GM12892 (cell line): Measurements from ENCODE around the gene ADGRD2.

Experiments used
- DNase-seq: peaks from one replicate; pipeline ENCODE4 v3.0.0; 2011; ENCODE audit not compliant: insufficient read length
- FAIRE-seq: peaks from 2 replicates; lab custom pipeline; 2011; peaks lifted over from hg19 to GRCh38; lab: Jason Lieb, UNC
- POLR2A ChIP-seq: IDR thresholded peaks from 2 replicates; pipeline ENCODE4 v1.6.1; 2011; ENCODE audit warnings: low read depth, low read length, control low read depth
- POLR2AphosphoS5 ChIP-seq: IDR thresholded peaks from 2 replicates; pipeline ENCODE4 v1.6.1; 2011; ENCODE audit warnings: low read depth, low read length, control low read depth
- TAF1 ChIP-seq: IDR thresholded peaks from 2 replicates; pipeline ENCODE4 v1.6.1; 2011; ENCODE audit warnings: low read depth, mild to moderate bottlenecking, control low read depth, low read length, borderline replicate concordance

The ADGRD2 gene

GRCh38 chr9:124496075-124496449 lies 45.8 kb downstream of the ADGRD2 start:
- TF ChIP-seq POLR2AphosphoS5 (no peak), POLR2A (no peak), TAF1 (no peak)
- DNase-seq: no peak
- FAIRE-seq: no peak

GRCh38 chr9:124496463-124496862 lies 46.2 kb downstream of the ADGRD2 start:
- DNase-seq (no peak), FAIRE-seq (no peak)

DNA sequence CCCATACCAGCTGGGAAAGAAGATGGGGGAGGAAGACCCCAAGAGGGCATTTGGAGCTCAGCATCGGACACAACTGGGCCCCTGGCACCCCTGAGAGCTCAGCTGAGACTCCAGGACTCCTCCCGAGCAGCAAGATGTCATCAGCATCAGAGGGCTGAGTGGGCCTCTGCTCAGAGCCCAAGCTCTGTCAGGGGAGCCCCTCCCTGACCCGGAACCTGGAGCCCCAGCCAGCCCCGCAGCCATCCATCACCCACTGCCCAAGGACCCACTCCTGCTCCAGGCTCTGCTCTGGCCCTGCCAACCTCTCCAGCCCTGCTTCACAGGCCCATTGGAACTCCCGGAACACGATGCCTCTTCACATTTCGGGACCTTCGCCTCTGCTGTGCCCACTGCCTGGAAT lies 47.2 kb downstream of the ADGRD2 start:
- FAIRE-seq (no peak), DNase-seq (no peak)
- no peak for TF ChIP-seq POLR2A
- no peak for TF ChIP-seq TAF1
- no peak for TF ChIP-seq POLR2AphosphoS5

More at GRCh38 chr9:124496463-124496862, 46.2 kb downstream of the ADGRD2 start:
- TF ChIP-seq TAF1 (no peak), POLR2A (no peak), POLR2AphosphoS5 (no peak)

DNA sequence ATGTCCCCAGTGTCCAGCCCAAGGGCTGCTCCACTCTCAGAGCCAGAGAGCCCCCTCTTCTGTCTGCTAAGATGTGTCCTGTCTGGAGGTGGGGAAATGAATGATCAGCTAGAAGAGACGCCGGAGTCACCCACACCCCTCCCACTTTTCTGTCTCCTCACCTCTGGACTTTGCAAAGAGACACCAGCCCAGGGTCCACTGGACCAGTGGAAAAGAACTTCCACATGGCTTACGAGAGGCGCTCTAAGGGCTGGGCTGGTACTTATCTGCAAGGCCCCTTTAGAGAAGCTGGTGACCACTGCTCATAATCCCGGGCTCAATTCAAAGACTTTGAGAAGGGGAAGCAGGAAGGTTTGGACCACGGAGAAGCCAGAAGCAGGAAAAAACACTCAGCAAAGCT lies 47.8 kb downstream of the ADGRD2 start:
- TF ChIP-seq TAF1 (no peak), POLR2A (no peak), POLR2AphosphoS5 (no peak)
- FAIRE-seq (no peak), DNase-seq (no peak)

DNA sequence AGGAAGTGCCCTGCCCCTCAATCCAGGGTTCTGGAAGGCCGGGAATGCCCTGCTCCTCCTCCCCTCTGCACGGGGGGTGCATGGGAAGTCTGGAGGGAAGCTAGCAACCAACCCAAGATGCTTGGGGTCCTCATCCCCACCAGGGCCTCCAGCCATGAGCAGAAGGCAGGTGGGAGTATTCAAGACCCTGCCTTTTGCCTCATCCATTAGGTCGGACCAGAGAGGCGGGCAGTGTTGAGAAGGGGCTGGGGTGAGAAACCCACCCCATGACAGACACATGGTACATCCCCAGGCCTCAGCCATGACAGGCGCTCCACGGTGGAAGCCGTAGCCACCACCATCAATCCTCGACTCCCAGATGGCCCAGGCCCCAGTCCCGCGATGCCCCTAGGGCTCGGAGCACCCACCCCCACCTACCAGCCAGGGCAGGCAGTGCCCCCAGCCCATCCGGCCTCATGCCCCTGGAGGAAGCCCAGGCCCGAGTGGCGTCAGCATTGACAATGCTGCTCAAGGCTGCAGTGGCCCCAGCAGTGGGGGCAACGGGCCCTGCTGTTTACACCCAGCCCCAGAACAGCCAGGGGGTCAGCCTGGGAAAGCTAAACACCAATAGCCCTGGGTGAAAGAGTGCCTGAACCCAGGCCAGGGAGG lies 48.4 kb downstream of the ADGRD2 start:
- FAIRE-seq: no peak
- DNase-seq: no peak
- TF ChIP-seq POLR2AphosphoS5 (no peak), TAF1 (no peak), POLR2A (no peak)

DNA sequence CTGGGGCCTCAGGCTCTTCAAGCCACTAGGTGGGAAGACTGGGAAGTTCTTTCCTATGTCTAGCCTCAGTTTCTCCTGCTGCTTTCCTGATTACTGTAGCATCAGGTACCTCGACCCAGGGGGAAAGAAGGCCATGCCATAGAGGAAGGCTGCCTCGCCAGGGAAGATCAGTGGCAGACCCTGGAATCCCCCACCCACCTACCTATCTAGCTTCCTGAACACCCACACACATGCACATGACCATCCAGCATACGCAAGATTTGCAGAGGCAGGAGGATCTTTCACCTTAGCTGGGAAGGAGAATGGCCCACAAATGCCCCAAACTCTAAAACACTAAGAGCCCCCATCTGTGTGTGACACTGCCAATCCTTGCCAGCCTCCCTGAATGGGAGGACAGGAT lies 49.0 kb downstream of the ADGRD2 start:
- peak; percentile 70 for FAIRE-seq
- no peak for DNase-seq
- TF ChIP-seq TAF1 (no peak), POLR2AphosphoS5 (no peak)

DNA sequence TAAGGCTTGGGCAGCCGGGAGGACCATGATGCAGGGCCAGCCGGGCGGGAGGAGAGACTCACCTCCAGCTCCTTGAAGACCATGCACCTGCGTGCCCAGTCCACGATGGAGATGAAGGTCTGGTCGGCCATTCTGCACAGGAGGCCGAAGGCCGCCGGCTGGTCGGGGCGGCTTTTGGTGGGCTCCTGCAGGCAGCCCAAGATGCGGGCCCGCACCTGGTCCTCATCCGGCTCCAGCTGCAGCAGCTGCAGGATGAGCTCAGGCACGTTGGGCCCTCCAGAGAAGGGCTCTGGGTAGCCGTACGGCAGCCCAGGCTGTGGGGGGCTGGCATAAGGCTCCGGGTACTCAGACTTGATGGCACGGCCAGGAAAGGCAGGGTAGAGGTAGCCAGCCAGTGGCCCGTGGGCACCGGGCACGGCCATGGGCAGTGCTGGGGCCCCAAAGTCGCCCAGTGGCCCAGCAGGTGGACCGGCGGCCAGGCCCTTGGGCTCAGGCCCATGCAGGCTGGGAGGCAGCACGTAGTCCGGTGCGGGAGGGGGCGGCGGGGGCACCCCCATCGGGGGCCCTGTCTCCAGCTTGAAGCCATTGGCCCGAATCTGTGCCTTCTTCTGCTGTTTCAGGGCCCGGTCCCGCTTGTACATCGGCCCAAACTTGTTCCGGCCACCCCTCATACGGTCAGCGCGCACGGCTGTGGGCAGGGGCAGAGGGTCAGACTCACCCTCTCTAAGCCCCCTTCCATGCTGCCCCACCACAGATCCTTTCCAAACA lies 50.0 kb downstream of the ADGRD2 start:
- DNase-seq (no peak), FAIRE-seq (no peak)
- TF ChIP-seq POLR2AphosphoS5 (no peak), TAF1 (no peak), POLR2A (no peak)

DNA sequence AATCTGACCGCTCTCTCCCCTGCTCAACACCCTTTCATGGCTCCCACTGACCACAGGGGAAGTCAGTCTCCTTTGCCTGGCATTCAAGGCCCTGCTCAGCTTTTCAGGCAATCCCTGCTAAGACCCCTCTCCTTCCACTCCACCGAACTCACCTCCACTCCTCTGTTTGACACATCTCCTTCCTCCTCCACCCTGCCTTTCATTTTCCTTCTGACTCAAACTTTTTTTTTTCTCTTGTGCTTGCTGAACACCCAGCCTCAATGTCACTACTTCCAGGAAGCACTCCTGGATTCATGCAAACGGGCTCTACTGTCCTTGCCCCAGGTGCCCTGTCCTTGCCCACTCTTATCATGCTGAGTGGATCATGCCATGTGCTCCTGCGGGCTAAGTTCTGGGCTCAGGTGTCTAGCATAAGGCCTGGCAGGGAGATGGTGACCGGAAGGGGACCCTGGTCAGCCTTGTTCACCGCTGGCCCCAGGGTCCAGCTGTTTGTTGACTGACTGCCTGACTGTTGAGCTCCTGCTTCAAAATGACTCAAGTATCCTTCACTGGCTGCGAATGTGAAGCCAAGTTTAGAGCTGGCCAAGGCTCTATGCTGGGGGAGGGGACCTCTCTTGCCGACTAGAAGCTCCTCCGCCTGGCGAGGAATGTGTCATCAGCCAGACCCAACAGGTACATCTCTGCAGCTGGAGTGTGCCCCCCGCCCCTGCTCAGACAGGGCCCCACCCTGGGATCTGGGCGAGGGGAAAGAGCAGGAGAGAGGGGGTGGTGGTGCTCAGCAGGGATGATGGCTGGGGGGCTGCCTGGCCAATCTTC lies 50.8 kb downstream of the ADGRD2 start:
- TF ChIP-seq POLR2AphosphoS5 (no peak), POLR2A (no peak), TAF1 (no peak)
- FAIRE-seq (no peak), DNase-seq (no peak)

GRCh38 chr9:124501771-124502320 lies 51.6 kb downstream of the ADGRD2 start:
- FAIRE-seq (no peak), DNase-seq (no peak)
- TF ChIP-seq POLR2A (no peak), TAF1 (no peak), POLR2AphosphoS5 (no peak)

DNA sequence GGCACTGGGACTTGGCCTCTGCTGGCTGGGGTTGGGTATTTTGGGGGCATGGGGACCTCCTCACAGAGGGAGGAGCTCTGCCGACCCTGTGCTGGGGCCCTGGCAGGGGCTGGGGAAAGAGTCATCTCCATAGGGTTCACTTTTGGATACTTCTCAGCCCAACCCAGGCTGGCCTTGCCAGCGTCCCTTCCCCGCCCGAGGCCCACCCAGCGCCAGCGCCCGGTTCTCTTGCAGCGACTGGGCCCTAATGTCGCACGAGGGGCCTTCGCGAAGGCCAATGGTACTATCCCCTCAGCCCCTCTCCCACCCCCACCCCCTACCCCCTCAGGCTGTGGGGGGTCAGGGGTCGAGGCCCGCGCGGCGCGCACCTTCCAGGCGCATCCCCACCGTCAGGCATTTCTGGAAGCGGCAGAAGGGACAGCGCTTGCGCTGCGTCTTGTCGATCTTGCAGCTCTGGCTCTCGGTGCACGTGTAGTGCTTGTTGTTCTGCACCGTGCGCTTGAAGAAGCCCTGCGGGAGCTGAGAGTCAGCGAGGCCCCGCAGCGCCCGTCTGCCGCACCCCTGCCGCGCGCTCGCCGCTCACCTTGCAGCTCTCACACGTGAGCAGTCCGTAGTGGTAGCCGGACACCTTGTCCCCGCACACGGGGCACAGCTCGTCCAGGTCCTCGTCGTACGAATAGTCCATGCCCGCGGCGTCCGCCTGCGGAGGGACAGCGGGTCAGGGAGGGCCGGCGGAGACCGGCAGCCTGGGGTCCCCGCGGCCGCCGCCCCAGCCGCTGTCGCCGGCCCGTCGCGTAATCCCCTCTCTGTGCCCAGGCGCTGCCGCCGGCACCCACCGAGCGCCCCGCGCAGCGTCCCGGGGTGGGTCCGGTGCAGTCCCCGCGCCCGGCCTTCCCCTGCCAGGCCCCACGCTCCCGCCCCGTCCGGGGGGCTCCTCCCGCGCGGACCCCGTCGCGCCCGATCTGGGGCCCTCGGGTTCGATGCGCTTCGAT lies 52.8 kb downstream of the ADGRD2 start:
- DNase-seq: no peak
- no peak for TF ChIP-seq POLR2A
- TF ChIP-seq POLR2AphosphoS5: no peak
- FAIRE-seq: no peak
